Hematopoietic multipotent progenitor cell (in vitro differentiated cells): ENCODE results near the gene PLXNA1. TPM values are rescaled to one million over a fixed set of nuclear protein-coding genes. Genes with fewer than 3 reads are reported as not detected.

Experiments
- DNase-seq, 3 donors: peaks; one replicate each; pipeline ENCODE4 v3.0.0-alpha.2; 2011 to 2015; ENCODE audit warnings: low read depth in 2 of 3, low spot score in 2 of 3
- total RNA-seq: library from RNA; depleted of rRNA; stranded (reverse); fragments of >200 nt; gene quantifications from one replicate; pipeline ENCODE4 v1.2.3, GENCODE V29; 2012

The PLXNA1 gene
- total RNA-seq, 1 donor, result 0.81 TPM

GRCh38 chr3:127015282-127016042, 32.5 kb downstream of the PLXNA1 start:
- no peak for DNase-seq

- no peak for DNase-seq
Measured at GRCh38 chr3:127016043-127016343, 33.1 kb downstream of the PLXNA1 start.

GRCh38 chr3:127016461-127016860, 33.5 kb downstream of the PLXNA1 start:
- DNase-seq, result no peak

DNA sequence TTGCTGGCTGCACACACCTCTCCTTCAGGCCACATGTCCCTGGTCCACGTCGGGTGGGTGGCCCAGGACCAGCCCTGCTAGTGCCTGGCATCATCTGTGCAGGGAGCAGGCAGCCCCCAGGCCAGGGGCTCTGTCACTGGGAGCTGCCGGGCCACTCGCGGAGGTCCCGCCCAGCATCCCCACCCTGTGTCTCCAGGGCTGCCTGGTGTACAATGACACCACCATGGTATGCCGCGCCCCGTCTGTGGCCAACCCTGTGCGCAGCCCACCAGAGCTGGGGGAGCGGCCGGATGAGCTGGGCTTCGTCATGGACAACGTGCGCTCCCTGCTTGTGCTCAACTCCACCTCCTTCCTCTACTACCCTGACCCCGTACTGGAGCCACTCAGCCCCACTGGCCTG, 34.3 kb downstream of the PLXNA1 start:
- no peak for DNase-seq

GRCh38 chr3:127017781-127018180, 34.9 kb downstream of the PLXNA1 start:
- DNase-seq, result no peak

DNA sequence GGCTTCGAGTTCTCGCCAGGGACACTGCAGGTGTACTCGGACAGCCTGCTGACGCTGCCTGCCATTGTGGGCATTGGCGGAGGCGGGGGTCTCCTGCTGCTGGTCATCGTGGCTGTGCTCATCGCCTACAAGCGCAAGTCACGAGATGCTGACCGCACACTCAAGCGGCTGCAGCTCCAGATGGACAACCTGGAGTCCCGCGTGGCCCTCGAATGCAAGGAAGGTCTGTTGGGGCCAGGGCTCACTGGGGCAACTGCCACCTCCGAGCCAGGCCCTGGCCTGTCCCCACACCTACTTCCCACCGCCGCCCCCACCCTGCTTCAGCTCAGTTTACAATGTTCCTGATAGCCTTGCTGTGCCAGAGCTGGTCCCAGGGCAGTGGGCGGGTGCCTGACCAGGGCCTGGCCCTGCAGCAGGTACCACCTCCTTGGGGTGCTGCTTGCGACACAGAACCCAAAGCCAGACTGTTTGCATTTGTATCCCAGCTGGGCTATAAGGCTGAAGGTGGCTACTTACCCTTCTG, 35.5 kb downstream of the PLXNA1 start:
- DNase-seq, result no peak

DNA sequence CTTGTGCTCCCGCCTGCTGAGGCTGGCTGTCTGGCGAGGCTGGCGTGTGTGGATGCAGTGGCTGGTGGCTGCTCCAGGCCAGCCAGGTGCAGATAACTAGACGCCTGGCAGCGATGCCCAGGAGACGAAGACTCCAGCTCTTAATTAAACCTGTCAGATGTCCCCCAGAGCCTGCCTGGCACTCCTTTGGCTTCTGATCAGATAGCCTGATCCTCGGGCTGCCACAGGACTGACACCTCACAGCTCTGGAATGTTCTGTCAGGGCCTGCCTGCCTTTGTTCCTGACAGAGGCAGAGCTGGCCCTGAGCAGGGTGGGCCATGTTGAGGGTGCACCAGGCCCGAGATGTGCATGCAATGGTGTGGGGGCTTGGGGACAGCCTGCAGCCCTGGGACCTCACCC, 36.5 kb downstream of the PLXNA1 start:
- DNase-seq, result no peak

- no peak for DNase-seq
Measured at GRCh38 chr3:127020543-127020942, 37.6 kb downstream of the PLXNA1 start.

GRCh38 chr3:127022849-127023248, 39.9 kb downstream of the PLXNA1 start:
- no peak for DNase-seq

- DNase-seq, result peak in 1 of 3 donors; percentile 3
Measured at GRCh38 chr3:127025456-127025855, 42.5 kb downstream of the PLXNA1 start.

DNA sequence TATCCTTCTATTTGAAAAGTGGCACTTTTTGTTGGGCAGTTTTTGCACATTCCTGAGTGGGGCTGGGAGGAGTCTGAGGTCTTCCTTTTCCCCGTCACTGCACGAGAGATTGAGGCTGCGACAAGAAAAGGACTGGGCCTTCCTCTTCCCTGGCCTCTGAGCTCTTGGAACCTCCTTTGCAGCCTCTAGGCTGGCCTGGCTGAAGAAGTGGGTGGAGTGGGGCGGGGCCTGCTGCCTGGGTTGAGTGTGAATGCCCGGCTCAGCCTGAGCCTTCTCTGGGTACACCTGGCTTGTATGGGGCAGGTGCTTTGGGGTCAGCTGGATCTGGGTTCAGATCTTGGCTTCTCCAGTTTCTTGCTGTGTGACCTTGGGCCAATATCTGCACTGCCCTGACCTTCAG, 43.1 kb downstream of the PLXNA1 start:
- DNase-seq, result no peak

DNA sequence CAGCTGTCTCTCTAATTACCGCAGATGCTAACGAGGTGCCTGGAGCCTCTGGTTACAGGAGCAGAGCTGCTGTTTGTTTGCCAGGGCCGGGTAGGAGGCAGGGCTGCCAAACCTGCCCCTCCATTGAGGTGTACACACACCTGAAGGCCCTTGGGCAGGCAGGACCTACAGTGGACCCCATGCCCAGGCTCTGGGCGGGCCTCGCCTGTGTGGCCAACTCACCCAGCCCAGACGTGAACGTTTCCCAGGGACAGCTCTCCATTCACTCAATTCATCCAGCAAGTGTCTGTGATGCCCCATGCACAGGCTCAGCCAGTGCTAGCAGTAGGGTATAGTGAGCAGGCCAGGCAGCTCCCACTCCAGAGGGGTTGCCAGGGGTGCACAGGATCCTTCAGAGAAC, 43.7 kb downstream of the PLXNA1 start:
- no peak for DNase-seq

DNA sequence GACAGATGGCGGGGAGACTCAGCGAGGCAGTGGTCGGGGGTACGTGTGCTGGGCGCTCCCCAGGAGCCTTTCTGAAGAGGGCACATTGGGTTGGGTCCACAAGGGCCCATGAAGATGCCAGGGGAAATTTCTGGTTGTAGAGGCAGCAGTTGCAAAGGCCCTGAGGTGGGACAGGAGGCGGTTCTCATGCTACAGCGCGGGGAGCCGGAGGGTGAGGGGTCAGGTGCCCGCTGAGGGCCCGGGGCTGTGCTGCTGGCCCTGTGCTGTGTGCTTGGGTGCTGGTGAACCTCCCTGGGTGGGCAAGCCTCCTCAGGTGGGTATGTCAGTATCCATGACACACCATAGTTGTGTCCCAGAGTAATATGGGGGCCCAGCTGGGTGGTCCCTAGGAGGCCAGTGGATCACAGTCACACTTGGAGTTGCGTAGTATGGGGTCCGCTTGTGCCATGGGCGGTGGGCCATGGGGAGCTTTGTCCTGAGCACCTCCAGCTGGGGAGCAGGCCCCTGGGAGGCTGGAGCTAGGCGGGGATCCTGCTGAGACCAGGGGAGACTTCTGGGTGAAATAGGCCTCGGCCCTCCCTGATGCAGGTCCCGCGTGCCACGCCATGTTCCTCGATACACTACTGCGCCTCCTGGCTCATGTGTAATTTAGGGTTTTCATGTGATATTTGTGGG, 44.3 kb downstream of the PLXNA1 start:
- no peak for DNase-seq

DNA sequence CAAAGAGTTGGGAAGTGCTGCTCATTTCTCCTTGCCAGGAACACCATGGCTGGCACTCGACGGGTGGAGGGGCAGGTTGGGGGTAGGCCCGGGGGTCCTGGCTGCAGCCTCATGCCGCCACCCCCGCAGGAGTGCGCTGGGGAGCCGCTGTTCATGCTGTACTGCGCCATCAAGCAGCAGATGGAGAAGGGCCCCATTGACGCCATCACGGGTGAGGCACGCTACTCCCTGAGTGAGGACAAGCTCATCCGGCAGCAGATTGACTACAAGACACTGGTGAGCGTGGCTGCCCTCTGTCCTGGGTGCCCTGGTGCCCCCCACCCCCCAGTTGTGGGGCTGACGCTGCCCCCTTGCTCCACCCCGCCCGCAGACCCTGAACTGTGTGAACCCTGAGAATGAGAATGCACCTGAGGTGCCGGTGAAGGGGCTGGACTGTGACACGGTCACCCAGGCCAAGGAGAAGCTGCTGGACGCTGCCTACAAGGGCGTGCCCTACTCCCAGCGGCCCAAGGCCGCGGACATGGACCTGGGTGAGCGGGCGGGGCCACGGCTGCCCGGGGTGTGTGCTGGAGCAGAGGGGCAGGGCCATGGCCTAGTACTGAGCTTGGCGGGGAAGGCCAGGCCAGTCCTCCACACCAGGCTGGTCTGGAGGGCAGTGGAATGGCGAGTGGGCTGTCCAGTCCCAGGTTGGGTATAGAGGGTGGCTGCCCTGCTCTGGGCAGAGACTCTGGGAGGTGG, 45.1 kb downstream of the PLXNA1 start:
- no peak for DNase-seq

DNA sequence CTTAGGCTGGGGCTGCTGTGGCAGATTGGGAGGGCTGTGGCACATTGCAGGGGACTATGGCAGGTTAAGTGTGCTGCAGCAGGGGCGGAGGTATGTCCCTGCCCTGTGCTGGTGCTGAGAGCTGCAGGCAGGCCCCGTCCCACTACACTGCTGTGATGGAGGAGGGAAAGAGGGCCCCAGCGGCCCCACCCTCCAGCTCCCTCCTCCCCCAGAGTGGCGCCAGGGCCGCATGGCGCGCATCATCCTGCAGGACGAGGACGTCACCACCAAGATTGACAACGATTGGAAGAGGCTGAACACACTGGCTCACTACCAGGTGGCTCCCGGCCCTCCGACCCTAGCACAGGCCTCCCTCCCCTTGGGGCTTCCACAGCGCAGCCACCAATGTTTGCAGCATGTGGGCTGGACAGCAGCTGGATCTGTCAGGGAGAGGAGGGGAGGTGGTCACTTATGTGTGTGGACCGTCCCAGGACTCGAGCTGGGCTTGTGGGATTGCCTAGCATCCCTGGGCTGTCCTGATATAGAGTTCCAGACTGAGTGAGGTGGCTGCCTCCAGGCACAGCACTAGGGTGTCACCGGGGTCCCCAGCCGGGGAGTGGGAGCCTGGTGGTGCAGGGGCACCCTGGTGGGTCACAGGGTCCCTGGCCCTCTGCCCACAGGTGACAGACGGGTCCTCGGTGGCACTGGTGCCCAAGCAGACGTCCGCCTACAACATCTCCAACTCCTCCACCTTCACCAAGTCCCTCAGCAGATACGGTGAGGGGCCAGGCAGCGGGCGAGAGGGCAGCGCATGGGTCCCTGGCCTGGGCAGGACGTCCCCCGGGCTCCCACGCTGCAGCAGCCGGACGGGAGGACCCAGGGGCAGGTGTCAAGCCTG, 46.1 kb downstream of the PLXNA1 start:
- DNase-seq, result no peak

GRCh38 chr3:127029658-127030507, 47.0 kb downstream of the PLXNA1 start:
- DNase-seq, result no peak

- no peak for DNase-seq
Measured at GRCh38 chr3:127030508-127031412, 47.8 kb downstream of the PLXNA1 start.

DNA sequence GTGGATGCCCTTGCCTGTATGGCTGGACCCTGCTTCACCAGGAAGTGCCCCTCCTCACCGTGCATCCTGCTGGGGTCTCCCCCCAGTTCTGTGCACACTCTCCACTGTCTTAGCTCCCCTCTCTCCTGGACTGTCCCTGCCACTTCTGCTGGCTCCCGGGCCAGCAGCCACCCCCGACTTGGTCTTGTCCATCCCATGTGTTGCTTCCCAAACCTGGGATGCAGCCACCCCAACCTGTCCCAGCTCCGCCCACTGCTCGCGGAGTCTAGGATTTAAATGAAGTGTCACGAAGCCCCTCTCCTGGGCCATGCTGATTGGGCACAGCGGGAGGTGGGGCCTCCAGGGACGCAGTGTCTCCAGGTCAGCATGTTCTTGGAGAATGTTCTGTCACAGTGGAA, 48.5 kb downstream of the PLXNA1 start:
- DNase-seq, result no peak

GRCh38 chr3:127031845-127032244, 48.9 kb downstream of the PLXNA1 start:
- DNase-seq, result no peak
